ENCODE measurements around the gene TOMM22. TPM values are rescaled to one million over a fixed set of nuclear protein-coding genes. Genes with fewer than 3 reads are reported as not detected.

Gene TOMM22
- total RNA-seq, 1 experiment from 2014 or later: 146 TPM

DNA sequence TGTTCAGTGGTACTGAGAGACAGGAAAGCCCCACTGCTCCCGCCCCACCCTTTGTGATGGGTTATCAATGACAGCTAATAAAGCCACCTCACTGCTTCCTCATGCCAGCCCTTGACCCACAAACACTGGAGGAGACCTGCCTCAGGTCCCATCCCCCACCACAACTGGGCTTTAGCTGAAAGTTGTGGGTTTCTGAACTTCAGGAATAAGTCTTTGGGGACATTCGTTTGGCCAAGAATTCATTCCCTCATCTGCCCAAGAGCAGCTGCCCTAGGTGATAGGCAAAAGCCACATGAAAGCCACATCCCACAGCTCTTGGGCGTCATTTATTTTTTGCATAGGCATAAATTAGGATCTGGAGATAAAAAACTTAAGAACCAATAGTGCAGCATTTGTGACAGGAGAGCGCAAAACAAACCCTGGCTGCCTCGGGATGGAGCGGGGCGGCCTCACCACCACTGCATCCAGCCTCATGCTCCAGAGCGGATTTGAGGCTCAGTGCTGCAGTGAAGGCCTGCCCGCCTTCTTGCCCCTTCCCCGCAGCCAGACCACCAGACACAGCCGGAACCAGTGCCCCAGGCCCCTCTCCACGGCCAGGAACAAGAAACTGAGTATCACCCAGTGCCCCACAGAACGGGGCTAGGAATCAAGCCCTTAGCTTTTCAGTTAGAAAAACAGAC lies 52.8 kb downstream of the TOMM22 start (continued):
- TF ChIP-seq, protein P1, sequence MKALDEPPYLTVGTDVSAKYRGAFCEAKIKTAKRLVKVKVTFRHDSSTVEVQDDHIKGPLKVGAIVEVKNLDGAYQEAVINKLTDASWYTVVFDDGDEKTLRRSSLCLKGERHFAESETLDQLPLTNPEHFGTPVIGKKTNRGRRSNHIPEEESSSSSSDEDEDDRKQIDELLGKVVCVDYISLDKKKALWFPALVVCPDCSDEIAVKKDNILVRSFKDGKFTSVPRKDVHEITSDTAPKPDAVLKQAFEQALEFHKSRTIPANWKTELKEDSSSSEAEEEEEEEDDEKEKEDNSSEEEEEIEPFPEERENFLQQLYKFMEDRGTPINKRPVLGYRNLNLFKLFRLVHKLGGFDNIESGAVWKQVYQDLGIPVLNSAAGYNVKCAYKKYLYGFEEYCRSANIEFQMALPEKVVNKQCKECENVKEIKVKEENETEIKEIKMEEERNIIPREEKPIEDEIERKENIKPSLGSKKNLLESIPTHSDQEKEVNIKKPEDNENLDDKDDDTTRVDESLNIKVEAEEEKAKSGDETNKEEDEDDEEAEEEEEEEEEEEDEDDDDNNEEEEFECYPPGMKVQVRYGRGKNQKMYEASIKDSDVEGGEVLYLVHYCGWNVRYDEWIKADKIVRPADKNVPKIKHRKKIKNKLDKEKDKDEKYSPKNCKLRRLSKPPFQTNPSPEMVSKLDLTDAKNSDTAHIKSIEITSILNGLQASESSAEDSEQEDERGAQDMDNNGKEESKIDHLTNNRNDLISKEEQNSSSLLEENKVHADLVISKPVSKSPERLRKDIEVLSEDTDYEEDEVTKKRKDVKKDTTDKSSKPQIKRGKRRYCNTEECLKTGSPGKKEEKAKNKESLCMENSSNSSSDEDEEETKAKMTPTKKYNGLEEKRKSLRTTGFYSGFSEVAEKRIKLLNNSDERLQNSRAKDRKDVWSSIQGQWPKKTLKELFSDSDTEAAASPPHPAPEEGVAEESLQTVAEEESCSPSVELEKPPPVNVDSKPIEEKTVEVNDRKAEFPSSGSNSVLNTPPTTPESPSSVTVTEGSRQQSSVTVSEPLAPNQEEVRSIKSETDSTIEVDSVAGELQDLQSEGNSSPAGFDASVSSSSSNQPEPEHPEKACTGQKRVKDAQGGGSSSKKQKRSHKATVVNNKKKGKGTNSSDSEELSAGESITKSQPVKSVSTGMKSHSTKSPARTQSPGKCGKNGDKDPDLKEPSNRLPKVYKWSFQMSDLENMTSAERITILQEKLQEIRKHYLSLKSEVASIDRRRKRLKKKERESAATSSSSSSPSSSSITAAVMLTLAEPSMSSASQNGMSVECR (CRISPR knock-in tag; IDR thresholded peaks at IDR 0.05; ENCODE audit: borderline replicate concordance): no peak
- TF ChIP-seq, protein P2, sequence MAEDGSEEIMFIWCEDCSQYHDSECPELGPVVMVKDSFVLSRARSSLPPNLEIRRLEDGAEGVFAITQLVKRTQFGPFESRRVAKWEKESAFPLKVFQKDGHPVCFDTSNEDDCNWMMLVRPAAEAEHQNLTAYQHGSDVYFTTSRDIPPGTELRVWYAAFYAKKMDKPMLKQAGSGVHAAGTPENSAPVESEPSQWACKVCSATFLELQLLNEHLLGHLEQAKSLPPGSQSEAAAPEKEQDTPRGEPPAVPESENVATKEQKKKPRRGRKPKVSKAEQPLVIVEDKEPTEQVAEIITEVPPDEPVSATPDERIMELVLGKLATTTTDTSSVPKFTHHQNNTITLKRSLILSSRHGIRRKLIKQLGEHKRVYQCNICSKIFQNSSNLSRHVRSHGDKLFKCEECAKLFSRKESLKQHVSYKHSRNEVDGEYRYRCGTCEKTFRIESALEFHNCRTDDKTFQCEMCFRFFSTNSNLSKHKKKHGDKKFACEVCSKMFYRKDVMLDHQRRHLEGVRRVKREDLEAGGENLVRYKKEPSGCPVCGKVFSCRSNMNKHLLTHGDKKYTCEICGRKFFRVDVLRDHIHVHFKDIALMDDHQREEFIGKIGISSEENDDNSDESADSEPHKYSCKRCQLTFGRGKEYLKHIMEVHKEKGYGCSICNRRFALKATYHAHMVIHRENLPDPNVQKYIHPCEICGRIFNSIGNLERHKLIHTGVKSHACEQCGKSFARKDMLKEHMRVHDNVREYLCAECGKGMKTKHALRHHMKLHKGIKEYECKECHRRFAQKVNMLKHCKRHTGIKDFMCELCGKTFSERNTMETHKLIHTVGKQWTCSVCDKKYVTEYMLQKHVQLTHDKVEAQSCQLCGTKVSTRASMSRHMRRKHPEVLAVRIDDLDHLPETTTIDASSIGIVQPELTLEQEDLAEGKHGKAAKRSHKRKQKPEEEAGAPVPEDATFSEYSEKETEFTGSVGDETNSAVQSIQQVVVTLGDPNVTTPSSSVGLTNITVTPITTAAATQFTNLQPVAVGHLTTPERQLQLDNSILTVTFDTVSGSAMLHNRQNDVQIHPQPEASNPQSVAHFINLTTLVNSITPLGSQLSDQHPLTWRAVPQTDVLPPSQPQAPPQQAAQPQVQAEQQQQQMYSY (CRISPR knock-in tag; IDR thresholded peaks at IDR 0.05): no peak
- no peak for TF ChIP-seq FOXP1 (CRISPR knock-in tag; IDR thresholded peaks at IDR 0.05; ENCODE audit: borderline replicate concordance)
- TF ChIP-seq SOX15 (CRISPR knock-in tag; IDR thresholded peaks at IDR 0.05): no peak

Other genes with a start within 250 kb of the TOMM22 start
- 3.1 to 3.3 TPM (median 3.2 TPM) in 3 replicates for gene KCNJ4, start 226.8 kb upstream of the TOMM22 start, total RNA-seq (2021)
- 5.7 to 10.3 TPM (median 7.7 TPM) in 3 replicates for gene KDELR3, start 213.9 kb upstream of the TOMM22 start, total RNA-seq (2021)
- 399 to 507 TPM (median 489 TPM) in 3 replicates for gene DDX17, start 175.6 kb upstream of the TOMM22 start, total RNA-seq (2021)
- gene DMC1, start 111.8 kb upstream of the TOMM22 start, total RNA-seq (2021): 4.3 to 4.5 TPM (median 4.5 TPM) in 3 replicates
- 3.8 to 6.3 TPM (median 6.0 TPM) in 3 replicates for gene FAM227A, start 25.6 kb upstream of the TOMM22 start, total RNA-seq (2021)
- gene CBY1, start 25.3 kb upstream of the TOMM22 start, total RNA-seq (2021): 26.5 to 28.3 TPM (median 28.1 TPM) in 3 replicates
- gene JOSD1, start 19.0 kb downstream of the TOMM22 start, total RNA-seq (2021): 22.2 to 26.2 TPM (median 24.5 TPM) in 3 replicates
- 98.9 to 108 TPM (median 101 TPM) in 3 replicates for gene GTPBP1, start 24.0 kb downstream of the TOMM22 start, total RNA-seq (2021)
- gene SUN2, start 74.0 kb downstream of the TOMM22 start, total RNA-seq (2021): 17.7 to 30.1 TPM (median 18.6 TPM) in 3 replicates
- 11.8 to 12.2 TPM (median 12.1 TPM) in 3 replicates for gene DNAL4, start 112.2 kb downstream of the TOMM22 start, total RNA-seq (2021)
- 10.4 to 11.2 TPM (median 10.6 TPM) in 3 replicates for gene NPTXR, start 162.1 kb downstream of the TOMM22 start, total RNA-seq (2021)
- gene CBX6, start 190.3 kb downstream of the TOMM22 start, total RNA-seq (2021): 21.5 to 27.0 TPM (median 23.8 TPM) in 3 replicates

Measured in WTC11 (cell line).